Progenitor cell of endocrine pancreas (in vitro differentiated cells): Measurements from ENCODE around the gene LAMA1. TPM values are rescaled to one million over a fixed set of nuclear protein-coding genes. Genes with fewer than 3 reads are reported as not detected.
A peak's percentile ranks its signal among the peaks of the same experiment; 100 is the strongest.

Experiments used
- DNase-seq: peaks from one replicate; pipeline ENCODE4 v3.0.0; 2021; ENCODE audit warnings: low spot score; ENCODE audit not compliant: unreplicated experiment
- H3K27ac Mint-ChIP-seq: 2 replicates; pipeline ENCODE4 v1.8.0; 2021; ENCODE audit warnings: mild to moderate bottlenecking, moderate library complexity, mixed read lengths
- H3K27me3 Mint-ChIP-seq: 2 replicates; pipeline ENCODE4 v1.8.0; 2021; ENCODE audit warnings: mixed read lengths
- H3K36me3 Mint-ChIP-seq: 2 replicates; pipeline ENCODE4 v1.8.0; 2022; ENCODE audit warnings: mixed read lengths; ENCODE audit not compliant: insufficient read depth
- H3K4me1 Mint-ChIP-seq: 2 replicates; pipeline ENCODE4 v1.8.0; 2021; ENCODE audit warnings: low read depth, mixed read lengths
- H3K4me3 Mint-ChIP-seq: 2 replicates; pipeline ENCODE4 v1.8.0; 2021; ENCODE audit warnings: low read depth, mild to moderate bottlenecking, moderate library complexity, mixed read lengths
- H3K9me3 Mint-ChIP-seq: 2 replicates; pipeline ENCODE4 v1.8.0; 2021; ENCODE audit warnings: low read depth, mixed read lengths
- CTCF ChIP-seq: fragments of 200-600 bp; sonication (generic); IDR thresholded peaks from one replicate; pipeline ENCODE4 v1.5.0; 2021; ENCODE audit warnings: antibody characterized with exemption, mild to moderate bottlenecking; ENCODE audit not compliant: unreplicated experiment
- total RNA-seq: library from RNA; stranded (reverse); gene quantifications from 2 replicates; pipeline ENCODE4 v1.2.1, GENCODE V29; 2021

The LAMA1 gene
- total RNA-seq, 1 donor from 2014 or later, result 257 TPM

DNA sequence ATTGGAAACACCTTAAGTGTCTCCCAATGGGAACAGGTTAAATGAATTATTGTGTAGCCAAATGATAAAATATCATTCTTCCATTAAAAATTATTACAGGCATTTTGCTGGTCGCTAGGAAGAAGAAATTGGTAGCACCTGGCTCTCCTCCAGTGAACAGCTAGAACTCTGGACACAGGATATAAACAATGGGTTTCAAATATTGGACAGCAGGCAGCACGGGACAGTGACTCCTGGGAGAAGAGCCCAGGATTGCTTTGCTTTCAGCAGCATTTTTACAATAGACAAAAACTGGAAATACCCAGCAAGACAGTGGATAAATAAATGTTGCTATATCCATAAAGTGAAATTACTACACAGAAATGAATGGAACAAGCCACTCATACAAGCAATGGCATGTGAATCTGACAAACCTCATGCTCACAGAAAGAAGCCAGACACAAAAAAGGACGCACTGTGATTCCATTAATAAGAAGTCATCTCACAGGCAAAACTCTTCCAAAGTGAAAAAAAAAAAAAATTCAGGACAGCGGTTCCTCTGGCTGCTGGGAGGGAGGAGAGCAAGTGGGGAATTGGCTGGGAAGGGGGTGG lies 50.5 kb downstream of the LAMA1 start:
- Mint-ChIP-seq H3K27me3 (no peaks in the 10 kb centered on the region), H3K36me3 (peaks cover 18% of the 10 kb centered on the region), H3K4me1 (peaks cover 75% of the 10 kb centered on the region), H3K27ac (peak overlapping the region; percentile 76), H3K4me3 (no peak overlapping the region), H3K9me3 (no peaks in the 10 kb centered on the region)
- TF ChIP-seq CTCF, result no peak
- DNase-seq, result no peak

- Mint-ChIP-seq H3K27ac (peak overlapping the region; percentile 87), H3K4me1 (peaks cover 81% of the 10 kb centered on the region)
- no peak for TF ChIP-seq CTCF
These were observed 51.9 kb downstream of the LAMA1 start for GRCh38 chr18:7065736-7066135.

GRCh38 chr18:7064346-7064745 lies 53.3 kb downstream of the LAMA1 start:
- Mint-ChIP-seq H3K4me3 (peak overlapping the region; percentile 35), H3K4me1 (peaks cover 85% of the 10 kb centered on the region), H3K36me3 (peaks cover 9% of the 10 kb centered on the region), H3K27ac (peak overlapping the region; percentile 96), H3K27me3 (no peaks in the 10 kb centered on the region), H3K9me3 (no peaks in the 10 kb centered on the region)
- no peak for TF ChIP-seq CTCF
- DNase-seq, result no peak

More at GRCh38 chr18:7065736-7066135, 51.9 kb downstream of the LAMA1 start:
- Mint-ChIP-seq H3K9me3 (no peaks in the 10 kb centered on the region), H3K27me3 (no peaks in the 10 kb centered on the region), H3K4me3 (no peak overlapping the region), H3K36me3 (peaks cover 15% of the 10 kb centered on the region)
- DNase-seq, result no peak

DNA sequence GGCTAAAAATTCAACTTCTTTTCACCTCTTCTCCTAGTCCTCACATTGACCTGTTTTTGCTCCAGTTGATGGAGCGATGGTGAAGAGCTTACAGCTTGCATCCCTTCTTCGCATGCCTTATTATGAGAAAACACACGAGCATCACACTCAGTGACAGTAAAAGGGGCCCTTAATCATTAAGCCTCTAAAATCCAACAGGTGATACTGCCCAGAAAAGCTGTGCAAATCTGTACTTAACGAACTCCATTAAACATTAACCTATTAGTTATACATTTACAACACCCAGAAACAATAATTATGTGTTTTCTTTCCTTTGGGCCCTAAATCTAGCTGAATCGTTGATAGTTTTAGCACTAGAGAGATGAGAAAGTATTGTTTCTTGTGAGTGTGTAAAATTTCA lies 54.8 kb downstream of the LAMA1 start:
- Mint-ChIP-seq H3K4me3 (peak overlapping the region; percentile 14), H3K27ac (peak overlapping the region; percentile 96), H3K4me1 (peaks cover 79% of the 10 kb centered on the region), H3K9me3 (no peaks in the 10 kb centered on the region), H3K36me3 (peaks cover 10% of the 10 kb centered on the region), H3K27me3 (no peaks in the 10 kb centered on the region)
- TF ChIP-seq CTCF, result no peak
- DNase-seq, result no peak

DNA sequence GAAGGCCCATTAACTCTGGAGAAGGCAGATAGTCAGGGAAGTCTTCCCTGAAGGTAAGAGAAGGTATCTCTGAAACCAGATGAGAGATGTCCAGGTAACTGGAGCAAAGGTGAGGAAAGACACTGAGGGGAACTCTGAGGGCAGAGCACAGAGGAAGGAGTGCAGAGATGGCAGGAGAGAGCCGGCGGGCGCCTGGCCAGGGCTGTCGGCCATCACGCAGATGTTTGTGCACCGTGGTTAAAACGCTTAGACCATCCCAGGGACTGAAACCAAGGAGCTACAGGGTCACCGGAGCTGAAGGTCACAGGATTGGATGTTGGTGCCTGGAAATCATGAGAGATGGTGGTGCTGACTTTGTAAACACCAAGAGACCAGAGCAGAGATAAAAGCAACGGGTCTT lies 55.4 kb downstream of the LAMA1 start:
- no peak for DNase-seq
- Mint-ChIP-seq H3K27ac (peak overlapping the region; percentile 96), H3K27me3 (no peaks in the 10 kb centered on the region), H3K4me3 (peak overlapping the region; percentile 34), H3K4me1 (peaks cover 73% of the 10 kb centered on the region), H3K9me3 (no peaks in the 10 kb centered on the region), H3K36me3 (peaks cover 10% of the 10 kb centered on the region)
- TF ChIP-seq CTCF, result no peak
